Hippocampal formation (tissue), 2 donors: Measurements from ENCODE around the gene DYSF.
A peak's percentile ranks its signal among the peaks of the same experiment; 100 is the strongest.

ENCODE experiments used
- DNase-seq, 2 donors: peaks; one replicate each; lab custom pipeline; 2025; lab: John Stamatoyannopoulos, UW

Gene DYSF

GRCh38 chr2:71615767-71616730 lies 162.7 kb downstream of the DYSF start:
- no peak for DNase-seq

- DNase-seq = no peak
Observed at GRCh38 chr2:71617266-71617665, 163.9 kb downstream of the DYSF start.

- DNase-seq = no peak
Observed at GRCh38 chr2:71618327-71619113, 165.2 kb downstream of the DYSF start.

GRCh38 chr2:71619230-71619741 lies 165.9 kb downstream of the DYSF start:
- DNase-seq = no peak

GRCh38 chr2:71620116-71620515 lies 166.8 kb downstream of the DYSF start:
- no peak for DNase-seq

- no peak for DNase-seq
Observed at GRCh38 chr2:71620851-71621251, 167.5 kb downstream of the DYSF start.

- DNase-seq = no peak
Observed at GRCh38 chr2:71629273-71629672, 175.9 kb downstream of the DYSF start.

GRCh38 chr2:71629771-71630453 lies 176.6 kb downstream of the DYSF start:
- no peak for DNase-seq

GRCh38 chr2:71630454-71631328 lies 177.3 kb downstream of the DYSF start:
- DNase-seq = no peak

GRCh38 chr2:71631411-71631931 lies 178.1 kb downstream of the DYSF start:
- no peak for DNase-seq

GRCh38 chr2:71633086-71633485 lies 179.7 kb downstream of the DYSF start:
- no peak for DNase-seq

GRCh38 chr2:71634567-71634966 lies 181.2 kb downstream of the DYSF start:
- no peak for DNase-seq

- DNase-seq = no peak
Observed at GRCh38 chr2:71635798-71636197, 182.4 kb downstream of the DYSF start.

GRCh38 chr2:71637168-71637567 lies 183.8 kb downstream of the DYSF start:
- DNase-seq = peak in 1 of 2 donors; percentile 15

- DNase-seq = no peak
Observed at GRCh38 chr2:71637736-71638135, 184.4 kb downstream of the DYSF start.

GRCh38 chr2:71639735-71640134 lies 186.4 kb downstream of the DYSF start:
- no peak for DNase-seq

GRCh38 chr2:71640489-71640888 lies 187.1 kb downstream of the DYSF start:
- DNase-seq = no peak

GRCh38 chr2:71643674-71644357 lies 190.5 kb downstream of the DYSF start:
- DNase-seq = no peak

- DNase-seq = peak in 1 of 2 donors; percentile 16
Observed at GRCh38 chr2:71646028-71646427, 192.7 kb downstream of the DYSF start.

GRCh38 chr2:71647356-71647755 lies 194.0 kb downstream of the DYSF start:
- no peak for DNase-seq
